GM21367 (cell line): ENCODE results near the gene MND1.
"Not testable (repeated sequence)": the region's sequence is repeated elsewhere in the genome, so short reads cannot be mapped to it uniquely, and the experiment has no call there.

Experiments used
- ATAC-seq: cut with Tn5 transposase; IDR thresholded peaks from one replicate; pipeline ENCODE4 v1.9.1; 2021; ENCODE audit not compliant: unreplicated experiment

Gene MND1

DNA sequence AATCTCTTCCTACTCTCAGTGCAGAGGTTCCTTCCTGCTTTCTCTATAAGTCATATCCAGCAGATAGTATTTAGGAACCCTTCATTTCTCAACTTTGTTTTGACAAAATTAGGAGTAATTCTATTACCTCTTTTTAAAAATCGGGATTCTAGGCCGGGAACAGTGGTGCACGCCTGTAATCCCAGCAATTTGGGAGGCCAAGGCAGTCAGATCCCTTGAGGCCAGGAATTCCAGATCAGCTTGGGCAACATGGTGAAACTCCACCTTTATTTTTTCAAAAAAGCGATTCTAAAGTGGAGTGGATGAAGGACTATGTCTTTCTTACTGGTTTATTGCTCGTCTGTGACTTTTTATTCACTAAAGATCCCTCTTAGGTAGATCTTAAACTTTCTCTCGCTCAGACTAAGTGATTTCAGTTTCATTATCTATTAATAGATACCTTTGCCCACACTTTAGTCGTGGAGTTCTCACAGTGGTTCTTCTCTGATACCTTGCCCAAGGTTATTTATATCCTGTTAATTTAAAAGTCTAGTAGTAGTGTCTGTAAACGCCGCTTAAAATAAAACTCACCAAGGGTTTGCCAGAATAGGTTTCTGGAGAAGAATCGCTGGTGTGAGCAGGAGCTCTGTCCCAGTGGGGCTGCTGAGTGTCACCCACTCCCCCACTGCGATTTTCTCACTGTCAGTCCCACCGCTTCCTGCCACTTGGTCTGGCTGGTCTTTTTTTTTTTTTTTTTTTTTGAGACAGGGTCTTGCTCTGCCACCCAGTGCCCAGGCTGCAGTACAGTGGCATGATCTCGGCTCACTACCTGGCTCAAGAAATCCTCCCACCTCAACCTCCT is 94.6 kb downstream of the MND1 start:
- peak; percentile 82 for ATAC-seq

DNA sequence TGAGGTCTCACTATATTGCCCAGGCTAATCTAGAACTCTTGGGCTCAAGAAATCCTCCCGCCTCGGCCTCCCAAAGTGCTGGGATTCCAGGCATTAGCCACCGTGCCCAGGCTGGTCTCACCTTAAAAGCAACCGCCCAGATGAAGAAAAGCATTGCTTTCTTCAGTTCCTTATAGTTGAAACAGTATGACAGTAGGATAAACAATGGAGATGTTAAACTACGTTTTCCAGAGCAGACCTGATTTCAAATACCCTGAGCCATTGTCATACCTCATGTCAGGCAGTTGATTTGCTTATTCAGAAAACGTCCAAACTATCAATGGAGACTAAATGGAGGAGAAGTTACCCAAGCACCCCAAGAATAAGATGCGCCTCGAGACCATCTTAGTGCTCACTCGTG is 95.3 kb downstream of the MND1 start:
- ATAC-seq = no peak

- no peak for ATAC-seq
Observed at GRCh38 chr4:153440475-153440874, 96.0 kb downstream of the MND1 start.

DNA sequence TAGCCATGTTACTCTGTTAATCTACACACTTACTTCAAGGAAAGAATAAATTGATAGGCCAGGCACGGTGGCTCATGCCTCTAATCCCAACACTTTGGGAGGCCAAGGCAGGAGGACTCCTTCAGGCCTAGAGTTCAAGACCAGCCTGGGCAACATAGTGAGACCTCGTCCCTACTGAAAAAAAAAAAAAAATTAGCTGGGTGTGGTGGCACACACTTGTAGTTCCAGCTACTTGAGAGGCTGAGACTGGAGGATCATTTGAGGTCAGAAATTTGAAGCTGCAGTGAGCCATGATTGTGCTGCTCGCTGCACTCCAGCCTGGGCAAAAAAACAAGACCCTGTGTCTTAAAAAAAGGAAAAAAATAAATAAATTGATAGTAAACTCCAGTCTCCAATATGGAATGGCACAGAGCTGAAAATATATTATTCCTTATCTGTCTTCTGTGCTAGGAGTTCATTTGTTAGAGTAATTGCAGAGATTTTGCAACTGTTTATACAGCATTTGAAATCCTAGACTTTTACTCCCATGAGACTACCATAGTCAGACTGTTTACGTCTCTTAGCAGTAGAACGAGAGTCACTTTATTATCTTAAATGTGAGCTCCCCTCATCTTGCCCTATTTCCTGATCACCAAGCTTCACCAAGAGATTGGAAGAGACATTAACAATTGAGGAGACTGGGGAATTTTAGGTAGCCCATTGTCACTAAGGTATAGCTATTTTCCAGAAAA is 102.9 kb downstream of the MND1 start:
- no peak for ATAC-seq

DNA sequence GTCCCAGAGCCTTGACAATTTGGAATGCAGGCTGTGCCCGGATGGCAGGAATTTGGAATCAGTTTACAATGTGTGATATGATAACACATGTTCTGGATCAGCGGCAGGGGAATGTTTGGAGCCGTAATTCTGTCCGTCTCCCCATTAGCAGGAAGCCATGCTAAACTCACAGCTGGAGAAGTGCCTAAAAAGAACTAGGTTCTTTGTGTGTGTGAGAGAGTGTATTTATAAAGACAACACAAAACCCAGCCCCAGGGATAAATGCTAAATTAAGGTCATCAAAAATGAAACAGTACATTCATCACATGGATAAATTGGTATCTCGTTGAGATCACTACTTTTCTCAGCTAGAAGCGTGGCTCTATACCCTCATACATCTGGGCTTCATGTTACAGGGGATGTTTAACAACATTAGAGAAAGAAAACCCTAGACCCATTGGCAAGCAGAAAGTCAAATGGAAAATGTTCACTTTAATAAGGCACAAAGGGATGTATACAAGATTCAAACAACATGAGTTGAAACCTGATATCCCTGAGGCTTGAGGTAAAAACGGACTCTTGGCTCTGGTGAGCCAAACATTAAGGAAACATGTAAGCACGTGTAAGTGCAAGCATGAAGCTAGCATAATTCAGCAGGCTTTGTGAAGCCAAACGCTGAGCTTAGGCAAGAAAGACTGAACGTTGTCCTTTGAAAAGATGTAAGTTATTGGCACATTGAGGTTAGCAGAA is 103.7 kb downstream of the MND1 start:
- no peak for ATAC-seq

DNA sequence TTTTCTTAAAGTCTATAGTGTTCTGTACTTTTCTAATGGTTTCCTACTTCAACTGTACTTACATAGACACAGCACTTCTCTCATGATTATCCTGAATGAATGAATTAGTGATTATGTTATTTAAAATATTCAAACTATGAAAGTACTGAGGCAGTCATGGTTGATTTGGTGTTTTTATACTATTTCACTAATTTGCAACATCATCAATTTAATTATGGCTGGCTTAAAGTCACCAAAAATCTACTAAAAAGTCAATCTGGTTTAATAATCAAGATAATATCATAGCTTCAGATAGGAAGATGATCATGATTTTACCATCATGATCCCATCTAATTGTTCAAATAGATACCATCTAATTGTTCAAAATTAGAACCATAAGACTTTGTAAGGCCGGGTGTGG is 104.8 kb downstream of the MND1 start:
- ATAC-seq = no peak

- ATAC-seq = no peak
Observed at GRCh38 chr4:153450544-153450917, 106.0 kb downstream of the MND1 start.

GRCh38 chr4:153451145-153451544 is 106.7 kb downstream of the MND1 start:
- ATAC-seq = not testable (repeated sequence)

GRCh38 chr4:153451911-153452657 is 107.6 kb downstream of the MND1 start:
- ATAC-seq = no peak

- ATAC-seq = no peak
Observed at GRCh38 chr4:153452658-153453378, 108.3 kb downstream of the MND1 start.

DNA sequence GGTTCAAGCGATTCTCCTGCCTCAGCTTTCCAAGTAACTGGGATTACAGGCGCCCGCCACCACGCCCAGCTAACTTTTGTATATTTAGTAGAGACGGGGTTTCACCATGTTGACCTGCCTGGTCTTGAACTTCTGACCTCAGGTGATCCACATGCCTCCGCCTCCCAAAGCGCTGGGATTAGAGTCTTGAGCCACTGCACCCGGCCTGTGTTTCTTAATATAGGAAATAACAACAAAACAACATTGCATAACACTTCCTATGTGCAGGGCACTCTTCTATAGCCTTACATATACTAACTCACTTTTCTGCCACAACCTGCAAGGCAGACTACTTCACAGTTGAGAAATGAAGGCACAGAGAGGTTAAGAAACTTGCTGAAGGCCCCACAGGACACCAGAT is 108.9 kb downstream of the MND1 start:
- ATAC-seq = no peak

- no peak for ATAC-seq
Observed at GRCh38 chr4:153458969-153459368, 114.5 kb downstream of the MND1 start.

DNA sequence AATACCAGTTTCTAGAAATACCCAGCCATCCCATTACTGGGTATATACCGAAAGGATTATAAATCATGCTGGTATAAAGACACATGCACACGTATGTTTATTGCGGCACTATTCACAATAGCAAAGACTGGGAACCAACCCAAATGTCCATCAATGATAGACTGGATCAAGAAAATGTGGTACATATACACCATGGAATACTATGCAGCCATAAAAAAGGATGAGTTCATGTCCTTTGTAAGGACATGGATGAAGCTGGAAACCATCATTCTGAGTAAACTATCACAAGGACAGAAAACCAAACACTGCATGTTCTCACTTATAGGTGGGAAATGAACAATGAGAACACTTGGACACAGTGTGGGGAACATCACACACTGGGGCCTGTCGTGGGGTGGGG is 117.1 kb downstream of the MND1 start:
- ATAC-seq = not testable (repeated sequence)

- ATAC-seq = no peak
Observed at GRCh38 chr4:153464068-153464467, 119.6 kb downstream of the MND1 start.
